HuH-7 (cell line): ENCODE measurements around the gene TPRA1.

Source experiments
- DNase-seq: peaks from one replicate; pipeline ENCODE4 v3.0.0; 2011; ENCODE audit warnings: low spot score

TPRA1 gene

DNA sequence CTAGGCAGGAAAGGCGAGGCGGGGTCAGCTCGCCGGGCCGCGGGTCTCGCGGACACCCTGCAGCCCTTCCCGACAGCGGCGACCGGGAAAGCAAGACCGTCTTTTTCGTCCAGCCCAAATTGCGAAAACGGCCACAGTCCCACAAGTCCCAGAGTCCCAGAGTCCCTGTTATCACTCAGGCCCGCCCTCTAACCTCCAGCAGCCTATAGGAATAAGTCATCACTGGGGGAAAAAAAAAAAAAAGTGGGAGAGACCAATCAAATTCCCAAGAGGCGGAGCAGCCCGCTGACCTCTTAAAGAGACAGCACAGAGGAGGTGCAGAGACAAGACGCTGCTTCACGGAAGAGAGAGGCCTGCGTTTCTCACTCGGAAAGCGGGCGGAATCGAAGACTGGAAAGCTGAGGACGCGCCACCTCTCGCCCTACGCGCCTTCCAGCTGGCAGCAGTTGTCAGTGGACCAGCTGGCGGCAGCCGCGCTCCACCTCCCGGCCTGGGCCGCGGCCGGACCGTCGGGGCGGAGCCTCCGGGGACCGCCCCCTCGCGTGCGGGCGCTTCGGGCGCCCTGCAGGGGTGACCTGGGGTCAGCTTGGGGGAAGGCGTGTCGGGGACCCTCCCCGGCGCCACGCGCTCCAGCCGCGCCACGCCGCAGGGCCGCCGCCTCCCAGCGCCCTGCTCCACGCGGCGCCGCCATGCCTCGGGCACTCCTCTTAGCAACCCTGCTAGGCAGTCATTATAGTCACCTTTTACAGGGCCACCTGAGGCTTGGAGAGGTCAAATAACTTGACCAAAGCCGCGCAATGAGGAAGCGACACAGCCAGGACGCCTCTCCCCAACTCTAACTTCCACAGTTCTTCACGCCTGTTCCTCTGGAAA, at the start of gene TPRA1:
Gene TPRA1, minus strand, starts transcription at position 141 of the 873 bp plus-strand sequence. CDS start 10,587 bp downstream, outside the sequence.
- peak; percentile 99 for DNase-seq

DNA sequence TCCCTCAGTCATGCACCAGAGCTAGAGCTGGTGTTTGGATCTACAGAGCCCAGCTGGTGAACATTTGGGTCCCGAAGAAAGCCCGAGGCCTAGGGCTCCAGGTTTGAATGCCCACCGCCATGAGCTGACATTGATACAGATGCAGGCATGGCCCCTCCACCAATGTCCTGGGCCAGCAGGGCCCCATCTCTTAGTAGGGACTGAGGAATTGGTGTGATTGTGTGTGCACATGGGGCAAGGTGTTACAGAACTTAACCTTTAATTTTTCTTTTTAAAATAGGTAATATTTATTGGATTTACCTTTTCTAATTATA, 49.5 kb upstream of the TPRA1 start:
- no peak for DNase-seq

DNA sequence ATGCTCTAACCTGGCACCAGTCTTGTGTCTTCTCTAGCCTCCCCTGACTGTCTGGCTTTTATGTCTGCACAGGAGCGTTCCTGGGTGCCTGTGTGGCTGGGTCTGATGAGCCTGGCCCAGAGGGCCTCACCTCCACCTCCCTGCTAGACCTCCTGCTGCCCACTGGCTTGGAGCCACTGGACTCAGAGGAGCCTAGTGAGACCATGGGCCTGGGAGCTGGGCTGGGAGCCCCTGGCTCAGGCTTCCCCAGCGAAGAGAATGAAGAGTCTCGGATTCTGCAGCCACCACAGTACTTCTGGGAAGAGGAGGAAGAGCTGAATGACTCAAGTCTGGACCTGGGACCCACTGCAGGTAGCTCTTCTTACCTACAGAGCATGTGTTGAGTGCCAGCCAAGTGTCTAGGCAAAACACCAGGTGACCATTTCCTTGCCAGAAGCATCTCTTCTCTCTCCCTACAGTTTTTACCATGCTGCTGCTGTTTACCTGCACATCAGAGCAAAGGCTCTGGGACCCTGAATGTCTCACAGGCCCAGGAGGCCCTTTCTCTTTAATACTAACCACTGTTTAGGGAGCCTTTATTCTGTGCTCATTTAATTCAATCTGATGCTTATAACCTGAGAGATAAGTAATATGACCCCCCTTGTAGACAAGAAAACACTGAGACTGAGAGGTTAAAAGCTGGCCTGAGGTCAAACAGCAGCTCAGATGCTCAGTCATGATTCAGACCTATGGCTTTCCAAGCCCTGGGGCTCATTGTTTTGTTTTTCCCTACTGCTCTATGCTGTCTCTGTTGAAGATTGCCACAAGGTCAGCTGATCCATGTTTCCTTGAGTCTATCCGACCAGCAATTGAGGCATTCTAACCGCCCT, 48.9 kb upstream of the TPRA1 start:
- DNase-seq = no peak

DNA sequence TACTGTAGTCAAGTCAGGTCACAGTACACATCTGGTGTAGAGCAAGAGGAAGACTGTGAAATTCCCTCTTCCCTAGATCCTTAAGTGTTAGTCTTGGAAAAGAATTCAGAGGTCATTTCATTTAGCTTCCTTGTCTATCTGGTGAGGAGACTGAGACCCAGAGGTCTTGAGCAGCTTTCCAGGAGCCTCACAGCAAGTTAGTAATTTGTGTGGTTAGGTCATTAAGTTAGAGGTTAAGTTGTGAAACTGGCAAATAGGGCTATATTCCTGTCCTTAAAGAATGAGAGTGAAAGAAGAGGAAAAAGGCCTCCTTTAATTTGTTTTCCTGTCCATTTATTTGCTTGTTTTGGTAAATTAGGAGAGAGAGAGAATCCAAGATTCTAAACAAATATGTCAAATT, 47.4 kb upstream of the TPRA1 start:
- DNase-seq = no peak

DNA sequence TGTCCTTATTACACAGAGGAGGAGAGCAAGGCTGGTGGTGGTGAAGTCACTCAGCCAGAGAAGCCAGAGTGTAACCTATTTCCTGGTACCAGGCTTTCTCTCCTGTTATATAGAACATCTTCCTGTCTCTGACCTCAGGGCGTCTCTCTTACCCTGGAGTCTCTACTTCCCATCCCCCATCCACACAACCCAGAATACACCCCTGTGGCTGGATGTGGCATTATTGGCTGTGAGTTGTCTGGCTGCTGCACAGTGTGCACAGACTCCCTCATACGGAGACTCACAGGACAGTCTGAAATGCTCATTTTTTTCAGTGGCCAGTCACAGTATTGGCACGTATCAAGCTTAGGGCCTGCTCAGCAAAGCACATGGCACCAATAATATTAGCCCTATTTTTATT, 47.0 kb upstream of the TPRA1 start:
- no peak for DNase-seq

DNA sequence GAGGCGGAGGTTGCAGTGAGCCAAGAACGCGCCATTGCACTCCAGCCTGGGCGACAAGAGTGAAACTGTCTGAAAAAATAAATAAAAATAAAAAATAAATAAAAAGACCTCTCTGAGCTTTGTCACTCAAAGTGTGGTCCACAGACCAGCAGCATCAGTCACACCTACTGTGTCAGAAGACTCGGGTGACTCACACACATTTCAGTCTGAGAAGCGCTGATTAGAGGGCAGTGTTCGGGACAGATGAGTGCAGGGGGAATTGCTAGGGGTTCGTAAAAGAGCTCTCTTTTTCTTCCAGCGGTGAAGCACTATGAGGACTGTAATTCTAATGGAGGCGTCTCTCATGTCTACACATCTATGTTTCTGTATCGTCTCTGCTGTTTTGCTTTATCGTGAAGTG, 44.1 kb upstream of the TPRA1 start:
- no peak for DNase-seq

DNA sequence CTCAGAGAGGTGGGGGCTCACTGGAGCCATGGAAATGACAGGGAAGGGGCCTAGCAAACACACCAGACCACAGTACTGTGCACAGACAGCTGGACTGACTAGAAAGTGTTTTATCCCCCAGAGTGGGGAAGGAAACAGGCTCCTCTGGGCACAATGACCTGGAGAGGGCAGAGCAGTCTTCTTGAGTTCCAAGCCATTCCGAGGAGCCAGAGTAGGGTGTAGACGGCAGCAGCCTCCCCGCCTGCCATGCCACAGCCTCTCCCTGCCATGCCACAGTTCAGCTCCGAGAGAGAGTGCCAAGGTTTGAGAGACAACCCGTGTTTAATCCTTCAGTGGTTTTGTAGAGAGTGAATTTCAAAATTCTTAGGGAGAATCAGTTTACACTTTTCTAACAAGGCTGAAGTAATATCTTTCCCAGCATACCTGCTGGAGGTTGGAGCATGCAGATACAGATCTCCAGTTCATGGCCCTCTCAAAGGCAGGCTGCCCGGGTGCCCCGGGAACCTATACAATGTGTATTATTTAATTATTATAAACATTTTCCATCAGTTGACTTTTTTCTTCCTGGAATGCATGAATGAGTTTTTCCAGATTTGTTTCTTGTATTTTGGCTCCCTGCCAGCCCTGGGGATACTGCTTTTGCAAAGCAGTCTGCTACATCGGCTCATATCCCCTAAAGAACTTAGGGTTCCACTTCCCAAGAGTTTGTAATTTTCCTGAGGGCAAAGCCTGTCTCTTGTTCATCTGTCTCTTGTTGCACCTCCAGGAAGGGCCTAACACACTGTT, 41.7 kb upstream of the TPRA1 start:
- DNase-seq = no peak

DNA sequence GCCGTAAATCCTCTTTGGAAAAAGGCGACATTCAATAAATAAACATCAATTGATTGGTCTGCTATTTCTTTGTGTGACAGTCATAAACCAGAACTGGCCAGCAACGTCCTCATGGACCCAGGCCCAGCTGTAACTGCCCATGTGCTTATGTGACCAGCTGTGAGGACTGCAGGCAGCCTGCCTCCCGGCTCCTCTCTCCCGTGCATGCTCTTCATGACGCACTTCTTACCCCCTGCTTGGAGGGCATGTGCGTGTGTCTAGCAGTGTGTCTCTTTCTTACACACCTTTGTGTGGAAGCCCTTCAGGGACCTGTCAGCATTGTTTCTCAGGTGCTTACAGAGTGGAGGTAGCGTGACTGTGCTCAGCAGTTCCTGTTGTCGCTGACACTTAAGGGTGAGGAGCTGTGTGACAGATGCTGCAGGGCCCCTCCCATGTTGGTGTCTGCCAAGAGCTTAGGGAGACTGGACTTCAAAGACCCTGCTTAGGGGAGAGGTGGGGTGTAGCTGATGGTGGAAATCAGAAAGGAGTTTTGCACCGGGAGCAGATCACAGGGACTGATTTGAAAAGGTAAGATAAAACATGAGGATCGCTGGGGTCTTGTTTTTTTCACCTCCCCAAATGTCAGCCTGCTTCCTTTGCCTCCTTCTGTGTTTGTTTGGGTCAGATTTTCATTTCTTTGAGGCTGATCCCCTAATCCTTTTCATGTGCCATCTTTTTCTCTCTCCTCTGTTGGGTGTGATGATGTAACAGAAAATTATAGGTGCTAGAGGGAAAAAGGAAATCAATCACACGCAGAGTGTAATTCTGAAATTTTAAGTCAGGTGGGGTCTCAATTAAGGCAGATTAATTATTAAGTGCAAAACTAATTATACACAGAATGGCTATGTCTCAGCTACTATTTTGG, 40.5 kb upstream of the TPRA1 start:
- no peak for DNase-seq

DNA sequence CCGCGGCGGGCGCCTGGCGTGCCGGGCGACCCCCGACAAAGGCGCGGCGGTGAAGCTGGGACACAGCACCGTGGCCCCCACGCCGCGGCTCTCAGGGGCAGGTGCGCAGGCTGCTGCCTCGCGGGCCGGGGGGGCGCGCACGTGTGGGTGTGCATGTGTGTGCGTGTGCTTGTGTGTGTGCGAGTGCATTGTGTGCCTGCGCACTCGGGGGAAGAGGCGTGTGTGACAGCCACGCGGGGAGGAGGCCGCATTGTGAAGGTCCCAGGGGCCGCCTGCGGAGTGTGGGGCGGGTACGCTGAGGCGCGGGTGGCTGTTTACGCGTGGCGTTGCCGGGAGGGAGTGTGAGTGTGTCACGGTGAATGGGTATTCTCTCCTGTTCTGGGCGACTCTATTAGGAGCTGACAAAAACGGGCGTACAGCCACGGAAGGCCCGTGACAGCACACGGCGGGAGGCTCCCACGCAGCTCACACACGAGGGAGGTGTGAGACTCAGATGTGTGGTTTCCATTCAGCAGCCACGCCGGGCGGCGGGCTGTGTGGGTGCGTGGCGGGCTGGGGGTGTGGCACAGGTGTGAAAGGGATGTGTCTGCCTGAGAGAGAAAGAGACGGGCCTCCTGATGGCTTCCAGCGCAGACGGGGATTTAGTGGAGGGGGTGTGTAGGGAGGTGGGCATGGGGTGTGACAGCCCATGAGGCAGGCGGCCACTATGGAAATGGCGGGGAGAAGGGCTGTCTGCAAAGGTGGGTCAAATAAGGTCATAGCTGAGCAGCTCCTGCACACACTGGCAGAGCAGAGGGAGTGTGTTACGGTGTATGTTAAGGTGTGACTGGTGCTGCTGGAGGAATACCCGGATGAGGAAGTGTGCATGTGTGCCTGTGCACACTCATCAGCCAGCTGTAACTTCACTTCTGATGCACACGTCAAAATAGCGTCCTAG, 39.2 kb upstream of the TPRA1 start:
- DNase-seq = no peak

DNA sequence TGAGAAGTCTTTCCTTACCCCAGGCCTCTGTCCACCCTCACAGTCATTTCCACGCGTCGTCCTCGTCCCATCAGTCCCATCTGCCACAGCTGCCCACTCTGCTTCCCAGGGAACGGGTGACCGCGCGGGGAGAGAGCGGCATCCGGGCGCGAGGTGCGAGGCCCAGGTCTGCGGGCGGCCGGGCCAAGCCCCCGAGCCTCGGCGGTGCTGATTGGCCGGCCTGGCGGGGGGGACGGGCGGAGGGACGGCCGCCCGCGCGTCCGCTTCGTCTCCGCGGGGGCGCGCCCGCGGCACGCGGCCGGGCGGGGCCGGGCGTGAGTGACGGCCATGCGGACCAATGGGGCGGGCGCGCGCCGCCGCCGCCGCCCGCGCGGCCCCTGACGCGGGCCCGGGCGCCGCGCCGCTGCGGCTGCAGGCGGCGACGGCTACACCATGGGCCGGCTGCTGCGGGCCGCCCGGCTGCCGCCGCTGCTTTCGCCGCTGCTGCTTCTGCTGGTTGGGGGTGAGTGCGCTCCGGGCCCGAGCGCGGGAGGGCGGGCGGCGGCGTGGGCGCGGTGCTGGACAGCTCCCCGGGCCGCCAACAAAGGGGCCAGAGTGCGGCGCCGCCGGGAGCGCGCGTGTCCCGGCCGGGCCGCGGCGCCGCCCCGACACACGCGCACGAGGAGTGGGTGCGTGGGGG, 38.4 kb upstream of the TPRA1 start, which contains the start of gene PODXL2:
Gene PODXL2, plus strand, starts transcription at position 398 of the 679 bp plus-strand sequence. Its CDS starts 35 bp downstream, at position 433.
- DNase-seq = peak; percentile 90

DNA sequence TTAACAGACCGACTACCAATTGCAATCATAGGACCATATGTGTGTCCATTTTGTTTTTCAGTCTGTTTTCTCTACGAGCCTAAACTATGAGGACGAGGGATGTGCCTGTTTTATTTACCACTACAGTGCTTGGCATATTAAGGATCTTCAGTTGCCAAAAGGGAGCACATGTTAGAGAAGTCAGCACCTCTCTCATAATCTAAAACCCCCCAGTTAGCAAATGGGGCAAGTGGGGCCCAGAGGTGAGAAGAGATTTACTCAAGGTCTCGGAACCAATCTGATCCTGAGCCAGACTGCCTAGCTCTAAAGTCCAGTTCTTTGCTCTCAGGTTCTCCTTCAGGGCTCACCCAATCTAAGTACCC, 37.9 kb upstream of the TPRA1 start:
- DNase-seq = no peak

DNA sequence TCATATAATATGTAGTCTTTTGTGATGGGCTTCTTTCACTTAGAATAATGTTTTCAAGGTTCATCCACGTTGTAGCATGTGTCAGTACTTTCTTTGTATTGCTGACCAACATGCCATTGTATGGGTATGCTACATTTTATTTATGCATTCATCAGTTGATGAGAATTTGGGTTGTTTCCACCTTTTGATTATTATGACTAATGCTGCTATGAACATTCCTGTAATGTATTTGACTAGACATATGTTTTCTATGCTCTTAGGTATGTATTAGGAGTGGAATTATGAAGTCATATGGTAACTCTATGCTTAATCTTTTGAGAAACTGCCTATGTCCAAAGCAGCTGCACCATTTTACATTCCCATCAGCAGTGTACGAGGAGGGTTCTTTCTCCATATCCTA, 35.3 kb upstream of the TPRA1 start:
- no peak for DNase-seq

DNA sequence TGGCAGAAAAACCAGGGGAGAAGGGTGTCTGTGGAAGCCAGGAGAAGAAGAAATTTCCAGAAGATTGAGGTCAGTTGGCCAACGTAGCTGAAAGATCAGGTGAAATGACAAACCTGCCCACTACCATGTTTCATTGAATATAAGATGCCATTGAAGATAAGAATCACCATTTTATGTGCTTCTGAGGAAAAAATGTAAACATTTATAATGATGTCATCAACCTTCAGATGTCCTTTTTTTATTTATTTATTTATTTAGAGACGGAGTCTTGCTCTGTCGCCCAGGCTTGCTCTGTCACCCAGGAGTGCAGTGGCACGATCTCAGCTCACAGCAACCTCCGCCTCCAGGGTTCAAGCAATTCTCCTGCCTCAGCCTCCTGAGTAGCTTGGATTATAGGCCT, 33.5 kb upstream of the TPRA1 start:
- DNase-seq = no peak

DNA sequence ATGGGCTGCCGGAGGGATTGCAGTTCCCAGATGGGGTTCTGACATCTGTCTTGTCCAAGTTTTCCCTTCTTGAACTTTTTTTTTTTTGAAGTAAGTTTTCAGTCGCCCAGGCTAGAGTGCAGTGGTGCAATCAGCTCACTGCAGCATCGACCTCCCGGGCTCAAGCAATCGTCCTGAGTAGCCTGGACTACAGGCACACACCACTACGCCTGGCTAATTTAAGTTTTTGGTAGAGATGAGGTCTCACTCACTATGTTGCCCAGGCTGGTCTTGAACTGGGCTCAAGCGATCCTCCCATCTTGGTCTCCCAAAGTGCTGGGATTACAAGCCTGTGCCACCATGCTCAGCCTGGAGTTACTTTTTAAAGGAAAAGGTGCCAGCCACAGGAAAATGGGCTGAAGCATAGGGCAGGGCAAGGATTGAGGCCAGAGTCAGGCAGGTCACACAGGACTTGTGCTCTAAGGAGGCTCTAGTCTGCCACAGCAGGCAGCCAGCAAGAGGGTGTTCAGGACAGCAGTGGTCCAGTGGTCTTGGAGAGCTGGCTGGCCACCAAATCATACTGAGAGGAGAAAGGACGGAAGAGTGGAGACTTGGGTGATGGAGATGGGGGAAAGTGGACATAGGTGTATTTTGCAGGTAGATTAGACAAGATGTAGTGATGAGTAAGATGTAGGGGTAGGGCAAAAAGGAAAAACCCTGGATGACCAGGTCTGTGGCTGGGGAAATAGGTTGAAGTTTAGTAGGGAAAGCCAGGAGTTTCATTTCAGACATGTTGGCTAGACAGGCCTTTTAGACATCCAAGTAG, 32.4 kb upstream of the TPRA1 start:
- DNase-seq = no peak

DNA sequence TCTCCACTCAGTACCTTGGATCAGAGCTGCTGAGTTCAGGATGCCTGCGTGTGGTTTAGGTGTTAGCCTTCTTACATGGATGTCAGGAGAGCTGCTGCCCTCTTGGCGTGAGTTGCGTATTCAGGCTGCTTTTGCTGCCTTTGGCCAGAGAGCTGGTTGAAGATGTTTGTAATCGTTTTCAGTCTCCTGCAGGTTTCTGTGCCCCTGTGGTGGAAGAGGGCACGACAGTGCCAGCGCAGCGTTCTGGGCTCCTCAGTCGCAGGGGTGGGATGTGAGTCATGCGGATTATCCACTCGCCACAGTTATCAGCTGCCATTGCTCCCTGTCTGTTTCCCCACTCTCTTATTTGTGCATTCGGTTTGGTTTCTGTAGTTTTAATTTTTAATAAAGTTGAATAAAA, 31.5 kb upstream of the TPRA1 start:
- no peak for DNase-seq

DNA sequence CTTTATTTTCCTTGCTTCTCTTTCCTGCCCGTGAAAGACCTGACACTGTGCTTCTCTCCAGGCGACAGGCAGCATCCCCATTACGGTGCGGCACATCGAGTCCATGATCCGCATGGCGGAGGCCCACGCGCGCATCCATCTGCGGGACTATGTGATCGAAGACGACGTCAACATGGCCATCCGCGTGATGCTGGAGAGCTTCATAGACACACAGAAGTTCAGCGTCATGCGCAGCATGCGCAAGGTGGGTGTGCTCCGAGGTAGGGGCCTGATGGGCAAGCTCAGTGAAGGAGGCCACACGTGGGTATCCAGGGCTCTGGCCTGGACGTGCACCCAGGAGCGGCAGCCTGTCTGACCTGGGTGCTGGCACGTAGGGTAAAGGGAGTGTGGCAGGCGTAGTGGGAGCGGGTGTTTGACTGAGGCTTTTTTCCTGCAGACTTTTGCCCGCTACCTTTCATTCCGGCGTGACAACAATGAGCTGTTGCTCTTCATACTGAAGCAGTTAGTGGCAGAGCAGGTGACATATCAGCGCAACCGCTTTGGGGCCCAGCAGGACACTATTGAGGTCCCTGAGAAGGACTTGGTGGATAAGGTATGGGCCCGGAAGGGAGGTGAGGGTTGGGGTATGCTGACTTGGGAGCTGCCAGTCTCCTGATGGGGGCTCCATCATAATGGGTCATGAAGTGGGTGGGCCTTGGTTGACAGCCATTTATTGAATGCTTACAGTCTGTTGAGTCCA, 30.3 kb upstream of the TPRA1 start:
- DNase-seq = no peak

DNA sequence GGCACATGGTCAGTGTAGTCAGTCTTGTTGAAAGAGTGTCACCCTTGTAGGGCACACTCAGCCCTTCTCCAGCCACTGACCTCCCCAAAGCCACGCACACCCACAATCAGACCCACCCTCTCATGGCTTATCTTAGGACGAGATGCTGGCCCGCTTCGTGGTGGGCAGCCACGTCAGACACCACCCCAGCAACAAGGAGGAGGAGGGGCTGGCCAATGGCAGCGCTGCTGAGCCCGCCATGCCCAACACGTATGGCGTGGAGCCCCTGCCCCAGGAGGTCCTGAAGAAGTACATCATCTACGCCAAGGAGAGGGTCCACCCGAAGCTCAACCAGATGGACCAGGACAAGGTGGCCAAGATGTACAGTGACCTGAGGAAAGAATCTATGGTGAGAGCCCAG, 28.4 kb upstream of the TPRA1 start:
- no peak for DNase-seq
